ENCODE measurements around the gene SYT2. TPM values are rescaled to one million over a fixed set of nuclear protein-coding genes. Genes with fewer than 3 reads are reported as not detected.
"Not testable (repeated sequence)": the region's sequence is repeated elsewhere in the genome, so short reads cannot be mapped to it uniquely, and the experiment has no call there.

Gene SYT2
- total RNA-seq, 1 experiment from 2014 or later = 12.1 TPM

DNA sequence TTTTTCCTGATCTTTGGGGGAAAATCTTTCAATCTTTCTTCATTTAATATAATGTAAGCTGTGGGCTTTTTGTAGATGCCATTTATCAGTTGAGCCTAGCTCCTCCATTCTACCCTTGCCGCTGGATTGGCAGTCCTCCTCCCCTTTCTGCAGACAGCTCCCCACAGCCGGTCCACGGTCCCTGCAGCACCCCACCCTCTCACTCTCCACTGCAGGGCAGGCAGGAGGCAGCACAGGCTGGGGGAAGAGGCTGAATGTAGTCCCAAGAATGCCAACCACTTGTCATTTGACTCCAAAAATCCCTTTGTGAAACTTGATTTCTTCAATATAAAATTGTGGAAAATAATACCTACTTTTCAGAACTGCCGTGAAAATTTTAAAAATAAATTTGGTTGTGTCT lies 96.7 kb downstream of the SYT2 start (continued):
- TF ChIP-seq, protein P1, sequence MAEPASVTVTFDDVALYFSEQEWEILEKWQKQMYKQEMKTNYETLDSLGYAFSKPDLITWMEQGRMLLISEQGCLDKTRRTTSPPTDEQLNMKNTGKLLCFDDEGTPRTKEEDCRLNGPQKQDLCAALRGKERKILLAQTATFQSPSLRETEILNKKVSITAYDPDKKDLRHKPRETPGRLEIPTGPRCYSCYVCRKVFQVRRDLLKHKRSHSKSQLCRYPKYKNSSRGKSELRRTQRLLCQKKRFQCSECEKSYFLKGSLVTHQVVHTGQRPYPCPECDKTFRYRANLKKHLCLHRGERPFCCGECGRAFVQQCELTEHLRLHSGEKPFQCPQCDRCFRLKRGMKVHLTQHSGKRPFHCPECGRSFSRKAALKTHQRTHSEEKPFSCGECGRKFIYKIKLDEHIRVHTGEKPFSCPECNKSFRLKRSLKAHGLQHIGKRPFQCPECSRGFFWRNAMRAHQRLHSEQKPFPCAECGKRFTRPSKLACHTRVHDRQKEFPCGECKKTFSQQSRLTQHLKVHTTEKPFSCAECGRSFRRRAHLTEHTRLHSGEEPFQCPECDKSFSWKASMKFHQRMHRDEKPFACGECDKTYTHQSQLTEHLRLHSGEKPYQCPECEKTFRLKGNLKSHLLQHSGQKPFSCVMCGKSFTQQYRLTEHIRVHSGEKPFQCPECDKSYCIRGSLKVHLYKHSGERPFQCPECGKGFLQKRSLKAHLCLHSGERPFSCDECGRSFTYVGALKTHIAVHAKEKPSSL (CRISPR knock-in tag; conservative IDR thresholded peaks at IDR 0.05) = no peak
- TF ChIP-seq MYBL2 (CRISPR knock-in tag; IDR thresholded peaks at IDR 0.05) = no peak
- no peak for TF ChIP-seq MLX (CRISPR knock-in tag; IDR thresholded peaks at IDR 0.05)
- TF ChIP-seq, protein P2, sequence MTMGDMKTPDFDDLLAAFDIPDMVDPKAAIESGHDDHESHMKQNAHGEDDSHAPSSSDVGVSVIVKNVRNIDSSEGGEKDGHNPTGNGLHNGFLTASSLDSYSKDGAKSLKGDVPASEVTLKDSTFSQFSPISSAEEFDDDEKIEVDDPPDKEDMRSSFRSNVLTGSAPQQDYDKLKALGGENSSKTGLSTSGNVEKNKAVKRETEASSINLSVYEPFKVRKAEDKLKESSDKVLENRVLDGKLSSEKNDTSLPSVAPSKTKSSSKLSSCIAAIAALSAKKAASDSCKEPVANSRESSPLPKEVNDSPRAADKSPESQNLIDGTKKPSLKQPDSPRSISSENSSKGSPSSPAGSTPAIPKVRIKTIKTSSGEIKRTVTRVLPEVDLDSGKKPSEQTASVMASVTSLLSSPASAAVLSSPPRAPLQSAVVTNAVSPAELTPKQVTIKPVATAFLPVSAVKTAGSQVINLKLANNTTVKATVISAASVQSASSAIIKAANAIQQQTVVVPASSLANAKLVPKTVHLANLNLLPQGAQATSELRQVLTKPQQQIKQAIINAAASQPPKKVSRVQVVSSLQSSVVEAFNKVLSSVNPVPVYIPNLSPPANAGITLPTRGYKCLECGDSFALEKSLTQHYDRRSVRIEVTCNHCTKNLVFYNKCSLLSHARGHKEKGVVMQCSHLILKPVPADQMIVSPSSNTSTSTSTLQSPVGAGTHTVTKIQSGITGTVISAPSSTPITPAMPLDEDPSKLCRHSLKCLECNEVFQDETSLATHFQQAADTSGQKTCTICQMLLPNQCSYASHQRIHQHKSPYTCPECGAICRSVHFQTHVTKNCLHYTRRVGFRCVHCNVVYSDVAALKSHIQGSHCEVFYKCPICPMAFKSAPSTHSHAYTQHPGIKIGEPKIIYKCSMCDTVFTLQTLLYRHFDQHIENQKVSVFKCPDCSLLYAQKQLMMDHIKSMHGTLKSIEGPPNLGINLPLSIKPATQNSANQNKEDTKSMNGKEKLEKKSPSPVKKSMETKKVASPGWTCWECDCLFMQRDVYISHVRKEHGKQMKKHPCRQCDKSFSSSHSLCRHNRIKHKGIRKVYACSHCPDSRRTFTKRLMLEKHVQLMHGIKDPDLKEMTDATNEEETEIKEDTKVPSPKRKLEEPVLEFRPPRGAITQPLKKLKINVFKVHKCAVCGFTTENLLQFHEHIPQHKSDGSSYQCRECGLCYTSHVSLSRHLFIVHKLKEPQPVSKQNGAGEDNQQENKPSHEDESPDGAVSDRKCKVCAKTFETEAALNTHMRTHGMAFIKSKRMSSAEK (CRISPR knock-in tag; IDR thresholded peaks at IDR 0.05; ENCODE audit: borderline replicate concordance) = no peak
- TF ChIP-seq, protein P3, sequence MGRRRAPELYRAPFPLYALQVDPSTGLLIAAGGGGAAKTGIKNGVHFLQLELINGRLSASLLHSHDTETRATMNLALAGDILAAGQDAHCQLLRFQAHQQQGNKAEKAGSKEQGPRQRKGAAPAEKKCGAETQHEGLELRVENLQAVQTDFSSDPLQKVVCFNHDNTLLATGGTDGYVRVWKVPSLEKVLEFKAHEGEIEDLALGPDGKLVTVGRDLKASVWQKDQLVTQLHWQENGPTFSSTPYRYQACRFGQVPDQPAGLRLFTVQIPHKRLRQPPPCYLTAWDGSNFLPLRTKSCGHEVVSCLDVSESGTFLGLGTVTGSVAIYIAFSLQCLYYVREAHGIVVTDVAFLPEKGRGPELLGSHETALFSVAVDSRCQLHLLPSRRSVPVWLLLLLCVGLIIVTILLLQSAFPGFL (CRISPR knock-in tag; IDR thresholded peaks at IDR 0.05; ENCODE audit: borderline replicate concordance) = no peak
- TF ChIP-seq ZNF423 (CRISPR knock-in tag; IDR thresholded peaks at IDR 0.05) = no peak
- no peak for TF ChIP-seq GRHL2 (CRISPR knock-in tag; IDR thresholded peaks at IDR 0.05; ENCODE audit: insufficient replicate concordance, severe bottlenecking)
- TF ChIP-seq GTF2I (CRISPR knock-in tag; conservative IDR thresholded peaks at IDR 0.05) = no peak
- no peak for TF ChIP-seq ESRRA (CRISPR knock-in tag; IDR thresholded peaks at IDR 0.05; ENCODE audit: borderline replicate concordance)

DNA sequence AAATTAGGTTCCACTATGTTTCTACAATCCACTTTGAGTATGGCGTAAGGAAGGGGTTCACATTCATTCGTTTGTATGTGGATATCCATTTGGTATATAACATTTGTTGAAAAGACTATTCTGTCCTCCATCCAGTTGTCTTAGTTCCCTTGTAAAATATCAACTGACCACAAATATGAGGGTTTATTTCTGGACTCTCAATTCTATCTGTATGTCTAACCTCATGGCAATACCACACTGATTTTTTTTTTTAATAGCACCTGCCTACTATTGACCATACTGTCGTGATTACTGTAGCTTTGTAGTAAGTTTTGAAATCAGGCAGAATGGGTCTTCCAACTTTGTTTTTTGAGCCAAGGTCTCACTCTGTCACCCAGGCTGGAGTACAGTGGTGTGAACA lies 98.2 kb downstream of the SYT2 start:
- CTCF ChIA-PET = interaction anchor here (1.1 to 1.9 kb wide), 2 partner anchors 12 to 108 kb away, joined by 3 to 6 read pairs; no protein-coding TSS in a partner anchor
- H3K36me3 Mint-ChIP-seq; H3K4me3 Mint-ChIP-seq; H3K27me3 Mint-ChIP-seq (ENCODE audit: low read depth); POLR2A ChIA-PET; DNase-seq (ENCODE audit: low spot score); ATAC-seq; H3K27ac Mint-ChIP-seq; H3K9me3 Mint-ChIP-seq: not testable (repeated sequence)
- peaks cover 13% of the 10 kb centered on the region for H3K4me1 Mint-ChIP-seq

DNA sequence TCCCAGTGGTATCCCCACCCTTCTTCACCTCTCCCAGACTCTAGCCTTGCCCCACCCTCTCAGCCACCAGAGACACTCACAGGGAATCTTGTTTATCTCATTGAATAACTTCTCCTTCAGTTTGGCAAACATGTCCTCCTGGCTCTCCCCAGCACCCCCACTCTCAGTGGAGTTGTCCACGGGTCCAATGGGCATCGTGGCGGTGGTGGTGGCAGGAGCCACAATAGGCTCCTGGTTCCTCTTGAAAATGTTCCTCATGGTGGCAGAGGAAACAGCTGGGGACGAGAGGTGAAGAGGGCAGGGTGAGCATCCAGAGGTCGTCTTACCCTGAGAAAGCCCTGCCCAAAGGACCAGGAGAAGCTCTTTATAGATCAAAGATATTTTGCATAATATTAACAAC lies 104.7 kb downstream of the SYT2 start:
- H3K36me3 Mint-ChIP-seq = no peaks in the 10 kb centered on the region
- no peak; the same call in 1 of the 2 replicates for ATAC-seq
- ChIA-PET POLR2A (no interaction called here), CTCF (no interaction called here)
- no peak overlapping the region for H3K4me3 Mint-ChIP-seq
- H3K27me3 Mint-ChIP-seq (ENCODE audit: low read depth) = no peaks in the 10 kb centered on the region
- H3K9me3 Mint-ChIP-seq = no peaks in the 10 kb centered on the region
- no peak for DNase-seq (ENCODE audit: low spot score)
- H3K4me1 Mint-ChIP-seq = 0 out of 2 replicates have a peak, but pooled peaks cover 3% of the 10 kb centered on the region
- TF ChIP-seq IRF2 (CRISPR knock-in tag; IDR thresholded peaks at IDR 0.05; ENCODE audit: borderline replicate concordance, low read depth) (no peak), GTF2I (CRISPR knock-in tag; conservative IDR thresholded peaks at IDR 0.05) (no peak), PRRX2 (CRISPR knock-in tag; IDR thresholded peaks at IDR 0.05) (no peak), OVOL2 (CRISPR knock-in tag; IDR thresholded peaks at IDR 0.05; ENCODE audit: borderline replicate concordance) (no peak), TP53 (CRISPR knock-in tag; IDR thresholded peaks at IDR 0.05) (no peak)
- TF ChIP-seq, protein P4, sequence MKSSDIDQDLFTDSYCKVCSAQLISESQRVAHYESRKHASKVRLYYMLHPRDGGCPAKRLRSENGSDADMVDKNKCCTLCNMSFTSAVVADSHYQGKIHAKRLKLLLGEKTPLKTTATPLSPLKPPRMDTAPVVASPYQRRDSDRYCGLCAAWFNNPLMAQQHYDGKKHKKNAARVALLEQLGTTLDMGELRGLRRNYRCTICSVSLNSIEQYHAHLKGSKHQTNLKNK (CRISPR knock-in tag; IDR thresholded peaks at IDR 0.05) = no peak
- H3K27ac Mint-ChIP-seq = no peak overlapping the region

Measured in WTC11 (cell line).